H9 (cell line): Measurements from ENCODE around the gene TEF. TPM values are rescaled to one million over a fixed set of nuclear protein-coding genes. Genes with fewer than 3 reads are reported as not detected.

ENCODE experiments used
- DNase-seq: peaks from one replicate; pipeline ENCODE4 v3.0.0-alpha.2; 2017
- H2AFZ ChIP-seq: one replicate; pipeline ENCODE4 v1.6.1; 2013; ENCODE audit warnings: mild to moderate bottlenecking, low read length, control low read depth, moderate library complexity
- H2AK5ac ChIP-seq: 2 replicates; pipeline ENCODE4 v1.6.1; 2013; ENCODE audit warnings: low read length, control low read depth, mixed read lengths; ENCODE audit not compliant: insufficient read length
- H2BK120ac ChIP-seq: one replicate; pipeline ENCODE4 v1.6.1; 2013; ENCODE audit warnings: low read depth, mild to moderate bottlenecking, low read length, control low read depth, inconsistent platforms; ENCODE audit not compliant: poor library complexity, severe bottlenecking
- H2BK12ac ChIP-seq: 2 replicates; pipeline ENCODE4 v1.6.1; 2013; ENCODE audit warnings: low read length, control low read depth, mixed read lengths, low read depth; ENCODE audit not compliant: insufficient read length
- H2BK15ac ChIP-seq: 2 replicates; pipeline ENCODE4 v1.6.1; 2013; ENCODE audit warnings: low read depth, low read length, control low read depth
- H2BK20ac ChIP-seq: one replicate; pipeline ENCODE4 v1.6.1; 2013; ENCODE audit warnings: low read depth, mild to moderate bottlenecking, low read length, control low read depth, inconsistent platforms; ENCODE audit not compliant: poor library complexity, severe bottlenecking
- H2BK5ac ChIP-seq: 2 replicates; pipeline ENCODE4 v1.6.1; 2013; ENCODE audit warnings: low read length, control low read depth, mixed read lengths; ENCODE audit not compliant: insufficient read length
- H3K14ac ChIP-seq: 2 replicates; pipeline ENCODE4 v1.6.1; 2013; ENCODE audit warnings: low read length, control low read depth; ENCODE audit not compliant: insufficient read depth
- H3K18ac ChIP-seq: 2 replicates; pipeline ENCODE4 v1.6.1; 2013; ENCODE audit warnings: low read depth, mild to moderate bottlenecking, mixed read lengths, low read length, control low read depth; ENCODE audit not compliant: insufficient read length
- H3K23ac ChIP-seq: 2 replicates; pipeline ENCODE4 v1.6.1; 2013; ENCODE audit warnings: low read length, control low read depth, mixed read lengths, low read depth; ENCODE audit not compliant: insufficient read length
- H3K23me2 ChIP-seq: 2 replicates; pipeline ENCODE4 v1.6.1; 2013; ENCODE audit warnings: low read depth, mild to moderate bottlenecking, mixed read lengths, low read length, control low read depth; ENCODE audit not compliant: insufficient read length, poor library complexity, severe bottlenecking
- H3K27ac ChIP-seq: 2 replicates; pipeline ENCODE4 v1.5.1; 2013; ENCODE audit warnings: low read length, control low read depth, mixed read lengths, low read depth; ENCODE audit not compliant: insufficient read length
- H3K27me3 ChIP-seq: 2 replicates; pipeline ENCODE4 v1.6.1; 2013; ENCODE audit warnings: low read length, control low read depth, inconsistent platforms; ENCODE audit not compliant: insufficient read depth
- H3K4ac ChIP-seq: 2 replicates; pipeline ENCODE4 v1.6.1; 2013; ENCODE audit warnings: low read depth, mild to moderate bottlenecking, control low read depth, inconsistent platforms, low read length, moderate library complexity
- H3K4me1 ChIP-seq: 2 replicates; pipeline ENCODE4 v1.6.1; 2013; ENCODE audit warnings: low read length, control low read depth, inconsistent platforms; ENCODE audit not compliant: insufficient read depth
- H3K4me2 ChIP-seq: 2 replicates; pipeline ENCODE4 v1.6.1; 2013; ENCODE audit warnings: low read length, control low read depth, mixed read lengths; ENCODE audit not compliant: insufficient read length, insufficient read depth
- H3K56ac ChIP-seq: 2 replicates; pipeline ENCODE4 v1.6.1; 2013; ENCODE audit warnings: low read depth, mild to moderate bottlenecking, mixed read lengths, low read length, control low read depth; ENCODE audit not compliant: insufficient read length
- H3K79me1 ChIP-seq: 2 replicates; pipeline ENCODE4 v1.6.1; 2013; ENCODE audit warnings: low read depth, mild to moderate bottlenecking, moderate library complexity, low read length, control low read depth, inconsistent platforms; ENCODE audit not compliant: insufficient read depth, poor library complexity, severe bottlenecking
- H3K79me2 ChIP-seq: 2 replicates; pipeline ENCODE4 v1.6.1; 2013; ENCODE audit warnings: low read length, control low read depth, inconsistent platforms; ENCODE audit not compliant: insufficient read depth
- H3K9ac ChIP-seq: 2 replicates; pipeline ENCODE4 v1.6.1; 2013; ENCODE audit warnings: low read length, control low read depth, mixed read lengths; ENCODE audit not compliant: insufficient read length; ENCODE audit errors: extremely low read depth
- H3K9me3 ChIP-seq: one replicate; pipeline ENCODE4 v1.6.1; 2013; ENCODE audit warnings: low read depth, low read length, inconsistent platforms; ENCODE audit not compliant: control insufficient read depth
- H3T11ph ChIP-seq: one replicate; pipeline ENCODE4 v1.6.1; 2013; ENCODE audit warnings: mild to moderate bottlenecking, low read length, control low read depth, inconsistent platforms
- H4K20me1 ChIP-seq: one replicate; pipeline ENCODE4 v1.6.1; 2013; ENCODE audit not compliant: control insufficient read depth, insufficient read length, insufficient read depth
- H4K5ac ChIP-seq: 2 replicates; pipeline ENCODE4 v1.6.1; 2013; ENCODE audit warnings: low read depth, mild to moderate bottlenecking, mixed read lengths, low read length, control low read depth; ENCODE audit not compliant: insufficient read length
- H4K8ac ChIP-seq: replicated peaks from 2 replicates; pipeline ENCODE4 v1.6.1; 2013; ENCODE audit warnings: low read length, control low read depth, mixed read lengths, low read depth; ENCODE audit not compliant: insufficient read length
- H4K91ac ChIP-seq: 2 replicates; pipeline ENCODE4 v1.6.1; 2013; ENCODE audit warnings: low read depth, mild to moderate bottlenecking, moderate library complexity, mixed read lengths, low read length, control low read depth; ENCODE audit not compliant: insufficient read length
- H3K27ac Mint-ChIP-seq, 3 experiments: 2 replicates in 2 of 3; 3 replicates in 1 of 3; pipeline ENCODE4 v1.8.0; 2020 to 2021; ENCODE audit warnings: mixed read lengths in 3 of 3, mild to moderate bottlenecking in 1 of 3, moderate library complexity in 1 of 3
- H3K27me3 Mint-ChIP-seq: 2 replicates; pipeline ENCODE4 v1.8.0; 2021; ENCODE audit warnings: low read depth, mild to moderate bottlenecking, moderate library complexity, mixed read lengths
- H3K36me3 Mint-ChIP-seq, 3 experiments: 2 replicates in 2 of 3; 3 replicates in 1 of 3; pipeline ENCODE4 v1.8.0; 2020 to 2021; ENCODE audit warnings: low read depth in 3 of 3, mixed read lengths in 3 of 3; ENCODE audit not compliant: insufficient read depth in 1 of 3
- H3K4me1 Mint-ChIP-seq, 2 experiments: 2 replicates each; pipeline ENCODE4 v1.8.0; 2020; ENCODE audit warnings: mixed read lengths in 2 of 2
- H3K4me3 Mint-ChIP-seq, 2 experiments: 2 replicates in 1 of 2; 3 replicates in 1 of 2; pipeline ENCODE4 v1.8.0; 2020 to 2021; ENCODE audit warnings: mild to moderate bottlenecking in 2 of 2, mixed read lengths in 2 of 2, moderate library complexity in 1 of 2
- H3K9me3 Mint-ChIP-seq, 2 experiments: 2 replicates in 1 of 2; 3 replicates in 1 of 2; pipeline ENCODE4 v1.8.0; 2020; ENCODE audit warnings: mild to moderate bottlenecking in 2 of 2, mixed read lengths in 2 of 2, moderate library complexity in 1 of 2
- WGBS: extraction: QIAGEN DNeasy Blood & Tissue Kit; methylation state at CpG from one replicate; pipeline ENCODE4 v1.1.7; 2013; ENCODE audit warnings: missing lambda C conversion rate, low lambda C conversion rate, mixed read lengths; ENCODE audit not compliant: insufficient read length; ENCODE audit errors: extremely low coverage; 5-methylcytosine and 5-hydroxymethylcytosine counted together
- total RNA-seq: library from RNA; stranded (reverse); gene quantifications from 2 replicates; pipeline ENCODE4 v1.2.1, GENCODE V29; 2021
- TF ChIP-seq, protein P1 (sequence below): fragments of 200-600 bp; sonication (generic); conservative IDR thresholded peaks from 3 replicates; pipeline ENCODE4 v1.8.0; 2021; ENCODE audit warnings: antibody characterized with exemption, mild to moderate bottlenecking

Gene TEF
- total RNA-seq, 1 experiment from 2014 or later, result 17.9 TPM

DNA sequence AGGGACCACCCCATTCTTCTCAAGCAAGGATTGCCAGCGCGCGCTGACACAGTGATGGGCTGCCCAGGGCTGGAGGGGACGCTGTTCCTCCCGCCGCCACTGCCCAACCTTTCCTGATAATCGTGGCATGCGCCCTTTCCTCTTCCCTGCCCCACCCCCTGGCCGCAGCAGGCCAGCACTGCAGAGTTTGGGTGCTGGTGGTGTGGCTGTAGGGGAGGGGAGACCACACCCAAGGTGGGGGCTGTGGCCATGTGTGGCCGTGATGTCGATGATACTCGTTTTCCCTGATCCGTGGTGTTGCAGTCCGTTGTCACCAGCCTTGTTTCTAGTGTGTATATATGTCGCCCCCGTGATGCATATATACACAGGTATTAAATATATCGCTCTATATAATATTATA lies 22.8 kb upstream of the TEF start:
- Histone ChIP-seq H3K27me3 (no peaks in the 10 kb centered on the region), H2BK120ac (no peak overlapping the region), H3K18ac (no peak overlapping the region), H3K23ac (no peak overlapping the region), H3K14ac (no peak overlapping the region; the same call in 1 of the 2 replicates), H3K56ac (no peak overlapping the region), H2BK5ac (no peak overlapping the region), H4K91ac (no peak overlapping the region), H2BK12ac (no peak overlapping the region), H4K20me1 (no peaks in the 10 kb centered on the region), H3K79me1 (no peaks in the 10 kb centered on the region), H3K79me2 (no peaks in the 10 kb centered on the region), H2AK5ac (no peak overlapping the region), H2BK15ac (no peak overlapping the region), H3T11ph (no peak overlapping the region), H3K4me1 (peaks cover 2% of the 10 kb centered on the region; the same call in 1 of the 2 replicates), H3K4me2 (no peak overlapping the region), H2AFZ (no peak overlapping the region), H3K4ac (no peak overlapping the region), H2BK20ac (no peak overlapping the region), H4K5ac (no peak overlapping the region), H3K9ac (no peak overlapping the region), H4K8ac (no peak overlapping the region), H3K27ac (no peak overlapping the region), H3K23me2 (peaks cover 3% of the 10 kb centered on the region), H3K9me3 (no peaks in the 10 kb centered on the region)
- Mint-ChIP-seq H3K9me3 (no peaks in the 10 kb centered on the region), H3K36me3 (peaks cover 9 to 44% (median 31%) of the 10 kb centered on the region in 3 experiments; a peak in 6 of 7 replicates), H3K4me1 (peaks cover 13 to 29% of the 10 kb centered on the region in 2 experiments), H3K27ac (peak overlapping the region in 2 of 3 experiments; percentile 37 to 93; a peak in 3 of 7 replicates), H3K4me3 (no peak overlapping the region), H3K27me3 (no peaks in the 10 kb centered on the region)
- no peak for DNase-seq
- TF ChIP-seq, protein P1, sequence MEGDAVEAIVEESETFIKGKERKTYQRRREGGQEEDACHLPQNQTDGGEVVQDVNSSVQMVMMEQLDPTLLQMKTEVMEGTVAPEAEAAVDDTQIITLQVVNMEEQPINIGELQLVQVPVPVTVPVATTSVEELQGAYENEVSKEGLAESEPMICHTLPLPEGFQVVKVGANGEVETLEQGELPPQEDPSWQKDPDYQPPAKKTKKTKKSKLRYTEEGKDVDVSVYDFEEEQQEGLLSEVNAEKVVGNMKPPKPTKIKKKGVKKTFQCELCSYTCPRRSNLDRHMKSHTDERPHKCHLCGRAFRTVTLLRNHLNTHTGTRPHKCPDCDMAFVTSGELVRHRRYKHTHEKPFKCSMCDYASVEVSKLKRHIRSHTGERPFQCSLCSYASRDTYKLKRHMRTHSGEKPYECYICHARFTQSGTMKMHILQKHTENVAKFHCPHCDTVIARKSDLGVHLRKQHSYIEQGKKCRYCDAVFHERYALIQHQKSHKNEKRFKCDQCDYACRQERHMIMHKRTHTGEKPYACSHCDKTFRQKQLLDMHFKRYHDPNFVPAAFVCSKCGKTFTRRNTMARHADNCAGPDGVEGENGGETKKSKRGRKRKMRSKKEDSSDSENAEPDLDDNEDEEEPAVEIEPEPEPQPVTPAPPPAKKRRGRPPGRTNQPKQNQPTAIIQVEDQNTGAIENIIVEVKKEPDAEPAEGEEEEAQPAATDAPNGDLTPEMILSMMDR, result no peak
- WGBS, result no CpG with 5 or more reads among the region's 17 CpGs
